Stimulated activated CD4-positive, alpha-beta T cell treated with anti-CD3 and anti-CD28 coated beads, Interleukin-4, amount 100 ng/mL, for 24 hours (primary cell): ENCODE results near the gene ENOX2.
"Not testable (repeated sequence)": the region's sequence is repeated elsewhere in the genome, so short reads cannot be mapped to it uniquely, and the experiment has no call there.

Experiments used
- DNase-seq: peaks from one replicate; pipeline ENCODE4 v3.0.0-alpha.2; 2020

The ENOX2 gene

GRCh38 chrX:130825525-130825924, 77.5 kb downstream of the ENOX2 start:
- DNase-seq: no peak

- not testable (repeated sequence) for DNase-seq
Measured at GRCh38 chrX:130819367-130819766, 83.6 kb downstream of the ENOX2 start.

DNA sequence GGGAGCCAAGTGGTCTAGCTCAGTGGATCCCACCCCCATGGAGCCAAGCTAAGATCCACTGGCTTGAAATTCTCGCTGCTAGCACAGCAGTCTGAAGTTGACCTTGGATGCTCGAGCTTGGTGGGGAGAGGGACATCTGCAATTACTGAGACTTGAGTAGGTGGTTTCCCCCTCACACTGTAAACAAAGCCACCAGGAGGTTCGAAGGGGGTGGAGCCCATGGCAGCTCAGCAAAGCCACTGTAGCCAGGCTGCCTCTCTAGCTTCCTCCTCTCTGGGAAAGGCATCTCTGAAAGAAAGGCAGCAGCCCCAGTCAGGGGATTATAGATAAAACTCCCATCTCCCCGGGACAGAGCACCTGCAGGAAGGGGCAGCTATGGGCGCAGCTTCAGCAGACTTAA, 89.1 kb downstream of the ENOX2 start:
- not testable (repeated sequence) for DNase-seq

- no peak for DNase-seq
Measured at GRCh38 chrX:130810561-130810960, 92.4 kb downstream of the ENOX2 start.

GRCh38 chrX:130805903-130806302, 97.1 kb downstream of the ENOX2 start:
- no peak for DNase-seq

GRCh38 chrX:130803537-130803936, 99.5 kb downstream of the ENOX2 start:
- DNase-seq: no peak

DNA sequence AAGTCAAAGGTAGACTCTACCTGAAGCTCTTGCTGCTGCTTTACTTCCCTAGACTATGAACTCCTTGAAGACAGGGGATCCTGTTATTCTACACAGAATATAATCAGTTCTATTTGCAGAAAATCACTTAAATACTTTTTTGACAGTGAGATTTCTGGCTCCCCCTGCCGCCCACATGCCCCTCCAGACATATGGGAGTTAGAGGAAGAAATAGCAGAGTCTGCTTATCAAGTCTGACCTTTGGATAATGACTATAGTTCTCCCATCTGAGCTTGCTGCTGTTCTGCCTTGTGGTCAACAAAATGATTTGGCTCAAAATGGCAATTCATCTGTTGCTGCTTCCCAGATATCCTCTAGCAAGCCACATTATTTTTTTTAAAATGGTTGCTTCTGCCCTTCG, 101.1 kb downstream of the ENOX2 start:
- no peak for DNase-seq

DNA sequence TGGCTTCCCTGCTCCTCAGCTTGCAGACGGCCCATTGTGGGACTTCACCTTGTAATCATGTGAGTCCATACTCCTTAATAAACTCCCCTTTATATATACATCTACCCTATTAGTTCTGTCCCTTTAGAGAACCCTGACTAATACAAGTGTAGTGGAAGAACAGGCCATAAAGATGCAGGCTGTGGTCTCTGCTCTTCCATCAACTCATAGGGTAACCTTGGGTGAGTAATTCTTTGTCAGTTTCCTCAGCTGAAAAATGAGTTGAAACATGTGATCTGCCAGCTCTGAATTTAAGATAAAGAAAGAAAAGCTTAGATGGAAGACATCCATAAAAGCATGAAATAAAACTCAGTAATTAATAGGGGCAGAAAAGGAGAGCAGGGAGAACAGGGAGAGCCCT, 103.6 kb downstream of the ENOX2 start:
- DNase-seq: no peak

GRCh38 chrX:130793975-130794374, 109.0 kb downstream of the ENOX2 start:
- DNase-seq: no peak

GRCh38 chrX:130791870-130792269, 111.1 kb downstream of the ENOX2 start:
- not testable (repeated sequence) for DNase-seq

DNA sequence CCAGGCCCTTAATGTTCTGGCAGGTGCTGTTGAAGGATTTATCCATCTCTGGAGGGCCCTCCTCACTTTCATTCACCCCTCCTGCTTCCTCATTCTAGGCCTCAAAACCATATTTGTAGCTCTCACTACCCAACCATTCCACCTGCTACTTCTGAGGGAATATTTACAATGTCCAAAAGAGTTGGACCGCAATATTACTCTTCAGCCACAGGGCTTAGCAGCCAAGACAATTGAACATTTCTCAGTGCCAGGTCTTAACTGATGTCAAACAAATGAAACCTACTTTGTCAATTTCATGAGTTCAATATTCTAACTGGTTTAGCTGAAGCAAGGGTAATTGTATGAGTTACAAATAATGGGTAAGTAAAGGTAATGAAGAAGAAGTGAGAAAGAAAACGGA, 113.2 kb downstream of the ENOX2 start:
- DNase-seq: no peak

- no peak for DNase-seq
Measured at GRCh38 chrX:130788786-130789581, 114.0 kb downstream of the ENOX2 start.

DNA sequence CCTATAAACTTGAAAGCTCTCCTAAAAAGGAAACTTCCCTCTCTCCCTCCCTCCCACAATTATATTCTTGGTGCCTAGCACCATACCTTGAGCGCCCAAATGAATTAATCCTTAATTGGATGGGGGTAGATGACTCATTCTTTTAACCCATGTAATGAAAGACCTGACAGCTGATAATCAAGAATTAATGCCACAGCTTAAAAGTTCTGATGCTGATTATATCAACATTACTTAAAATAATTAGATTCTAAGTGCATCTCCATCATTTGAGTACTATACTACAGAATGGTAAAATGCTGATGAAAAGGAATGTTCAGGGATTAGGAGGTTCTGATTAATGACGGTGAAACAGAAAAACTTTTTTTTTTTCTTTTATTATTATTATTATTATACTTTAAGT, 117.0 kb downstream of the ENOX2 start:
- DNase-seq: no peak

DNA sequence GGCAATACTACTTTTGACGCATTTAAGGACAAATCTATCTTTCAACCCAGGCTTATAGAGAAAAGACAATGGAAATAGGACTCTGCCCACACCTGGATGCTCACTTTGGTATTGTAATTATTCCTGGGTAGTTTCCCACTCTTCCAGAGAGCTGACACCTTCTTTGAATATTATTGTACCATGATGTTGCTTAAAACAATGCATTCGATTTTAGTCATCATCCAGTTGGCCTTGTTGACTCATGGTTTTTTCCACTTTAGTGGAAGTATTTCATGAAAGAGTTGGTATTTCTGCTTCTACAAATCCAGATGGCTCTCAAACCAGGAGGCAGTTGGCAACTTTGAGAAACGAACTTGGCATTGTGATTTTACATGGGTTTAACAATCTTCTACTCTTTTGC, 124.2 kb downstream of the ENOX2 start:
- no peak for DNase-seq

GRCh38 chrX:130775849-130776248, 127.2 kb downstream of the ENOX2 start:
- DNase-seq: no peak

DNA sequence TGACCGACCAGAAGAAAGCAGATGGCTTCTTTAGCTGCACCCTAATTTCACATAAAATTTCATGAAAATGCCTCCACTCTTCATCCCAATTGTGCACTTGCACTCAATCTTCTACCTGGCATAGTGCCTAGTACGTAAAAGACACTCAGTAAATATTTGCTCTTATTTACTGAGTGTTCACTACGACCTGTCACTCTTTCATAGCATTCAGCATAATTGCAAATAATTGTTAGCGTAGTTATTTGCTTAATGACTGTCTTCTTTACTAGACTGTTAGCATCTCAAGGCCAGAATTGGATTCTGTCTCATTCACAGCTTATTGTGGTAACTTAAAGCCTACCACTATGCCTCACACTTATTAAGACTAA, 130.2 kb downstream of the ENOX2 start:
- no peak for DNase-seq

- DNase-seq: no peak
Measured at GRCh38 chrX:130772105-130772775, 130.8 kb downstream of the ENOX2 start.

DNA sequence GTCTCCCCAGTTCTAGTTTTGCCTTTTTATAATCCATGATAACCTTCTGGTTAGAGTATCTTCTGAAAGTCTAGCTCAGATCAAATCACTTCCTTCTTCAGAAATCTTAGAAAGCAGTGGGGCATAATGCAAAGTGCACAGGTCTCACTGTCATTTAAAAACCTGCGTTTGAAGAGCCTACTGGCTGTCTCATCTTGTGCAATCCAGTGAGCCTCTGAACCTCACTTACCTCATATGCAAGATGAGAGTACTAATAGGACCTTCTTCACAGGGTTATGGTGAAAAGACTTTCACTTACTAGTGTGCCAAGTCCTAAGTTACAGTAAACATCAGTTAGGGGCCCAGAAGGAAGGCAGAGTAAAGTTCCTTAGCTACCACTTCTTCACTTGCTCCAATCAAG, 131.4 kb downstream of the ENOX2 start:
- DNase-seq: no peak

DNA sequence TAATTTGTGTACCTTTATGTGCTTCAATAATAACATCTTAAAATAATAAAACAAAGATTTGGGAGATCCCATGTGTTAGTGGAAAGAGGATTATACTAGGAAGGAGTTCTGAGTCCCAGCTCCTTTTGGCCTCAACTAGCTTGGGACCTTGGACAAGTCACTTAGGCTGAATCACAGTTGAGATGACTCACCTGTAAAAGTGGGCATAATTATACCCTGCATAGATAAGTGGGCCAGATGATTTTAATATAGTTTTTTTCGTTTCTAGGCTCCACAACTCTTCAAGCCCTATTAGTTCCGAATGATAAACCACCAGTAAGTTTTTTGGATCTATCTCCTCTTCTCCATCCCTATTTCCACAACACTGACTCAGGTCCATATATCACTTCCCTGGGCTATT, 131.8 kb downstream of the ENOX2 start:
- DNase-seq: no peak

DNA sequence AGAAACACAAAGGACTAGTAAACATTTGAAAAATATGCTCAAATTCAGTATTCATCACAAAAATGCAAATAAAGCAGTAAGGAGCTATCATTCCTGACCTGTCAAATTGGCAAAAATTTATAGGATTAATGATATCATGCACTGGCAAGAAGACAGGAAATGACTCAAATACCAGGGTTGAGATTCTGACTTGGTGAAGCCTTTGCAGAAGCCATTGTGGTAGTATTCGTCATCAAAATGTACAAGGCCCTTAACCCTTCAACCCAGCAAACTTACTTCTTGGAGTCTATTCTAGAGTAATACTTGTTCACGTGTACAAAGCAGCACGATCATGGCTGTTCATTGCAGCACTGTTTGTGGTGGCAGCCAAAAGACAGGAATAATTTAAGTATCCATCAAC, 132.4 kb downstream of the ENOX2 start:
- DNase-seq: no peak

- no peak for DNase-seq
Measured at GRCh38 chrX:130769835-130770234, 133.2 kb downstream of the ENOX2 start.

DNA sequence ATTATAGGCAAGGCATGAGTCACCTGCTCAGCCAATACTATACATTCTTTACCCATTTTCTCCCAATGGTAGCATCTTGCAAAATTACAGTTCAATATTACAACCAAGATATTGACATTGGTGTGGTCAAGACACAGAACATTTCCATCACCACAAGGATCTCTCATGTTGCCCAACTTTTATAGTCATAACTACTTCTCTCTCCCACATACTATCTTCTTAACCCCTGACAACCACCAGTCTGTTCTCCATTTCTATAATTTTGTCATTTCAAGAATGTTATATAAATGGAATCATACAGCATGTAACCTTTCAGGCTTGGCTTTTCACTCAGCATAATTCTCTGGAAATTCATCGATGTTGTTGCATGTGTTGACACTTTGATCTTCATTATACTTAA, 144.9 kb downstream of the ENOX2 start:
- no peak for DNase-seq

DNA sequence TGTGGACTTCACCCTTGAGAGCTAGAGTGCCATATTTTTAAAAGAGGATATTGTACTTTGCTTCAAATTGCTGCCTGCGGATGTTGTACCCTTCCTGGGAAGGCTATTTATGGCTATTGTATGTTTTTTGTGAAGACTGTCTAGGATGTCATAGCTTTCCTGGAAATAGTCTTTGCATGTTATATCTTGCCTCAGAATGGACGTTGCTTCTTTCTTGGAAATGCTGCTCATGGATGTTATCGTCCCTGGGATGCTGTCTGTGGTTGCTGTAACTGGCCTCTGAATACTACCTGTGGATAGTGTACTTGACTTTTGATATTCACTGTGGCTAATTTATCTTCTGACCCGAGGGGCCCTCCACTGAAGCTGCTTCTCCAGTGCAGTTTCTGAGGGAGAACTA, 146.8 kb downstream of the ENOX2 start:
- DNase-seq: no peak

- DNase-seq: no peak
Measured at GRCh38 chrX:130754353-130754752, 148.7 kb downstream of the ENOX2 start.
